Putamen (tissue), 1 donor: Measurements from ENCODE around the gene APCDD1L.
A peak's percentile ranks its signal among the peaks of the same experiment; 100 is the strongest.
"Not testable (repeated sequence)": the region's sequence is repeated elsewhere in the genome, so short reads cannot be mapped to it uniquely, and the experiment has no call there.

Experiments
- DNase-seq: peaks from one replicate; pipeline ENCODE4 v3.0.0-alpha.2; 2016; ENCODE audit warnings: low spot score

The APCDD1L gene

DNA sequence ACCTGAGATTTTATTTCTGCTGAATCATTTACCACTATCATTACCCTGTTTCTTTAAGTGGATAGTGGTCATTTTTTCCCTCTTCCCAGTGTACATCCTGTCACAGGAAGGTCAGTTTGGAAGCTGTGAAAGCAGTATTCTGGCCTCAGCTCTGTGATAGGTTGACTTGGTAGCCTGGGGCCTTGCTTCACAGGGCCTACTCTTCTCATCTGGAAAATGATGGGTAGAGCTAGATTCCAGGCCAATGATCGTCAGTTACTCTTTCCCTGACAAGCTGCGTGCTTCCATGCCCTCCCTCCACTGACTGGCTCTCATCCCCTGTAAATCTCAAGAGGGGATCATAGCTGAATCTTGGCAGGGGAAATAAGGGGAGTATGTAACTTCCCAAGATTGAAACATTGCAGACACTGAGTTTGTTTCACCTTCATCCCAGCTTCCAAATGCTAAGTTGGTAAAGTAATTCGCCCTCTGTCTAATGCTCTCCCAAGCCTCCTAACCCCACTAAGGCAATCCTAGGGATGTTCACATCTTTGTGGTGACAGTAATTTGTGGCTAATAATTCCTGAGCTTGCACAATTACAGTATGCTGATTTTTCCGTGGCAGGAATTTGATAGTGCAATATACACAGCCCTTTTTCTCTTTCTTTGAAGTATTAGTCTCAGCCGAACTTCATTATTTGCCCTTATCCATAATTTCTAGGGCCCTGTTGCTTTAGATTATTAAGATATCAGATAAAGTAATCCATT is 75.0 kb downstream of the APCDD1L start:
- DNase-seq = no peak

DNA sequence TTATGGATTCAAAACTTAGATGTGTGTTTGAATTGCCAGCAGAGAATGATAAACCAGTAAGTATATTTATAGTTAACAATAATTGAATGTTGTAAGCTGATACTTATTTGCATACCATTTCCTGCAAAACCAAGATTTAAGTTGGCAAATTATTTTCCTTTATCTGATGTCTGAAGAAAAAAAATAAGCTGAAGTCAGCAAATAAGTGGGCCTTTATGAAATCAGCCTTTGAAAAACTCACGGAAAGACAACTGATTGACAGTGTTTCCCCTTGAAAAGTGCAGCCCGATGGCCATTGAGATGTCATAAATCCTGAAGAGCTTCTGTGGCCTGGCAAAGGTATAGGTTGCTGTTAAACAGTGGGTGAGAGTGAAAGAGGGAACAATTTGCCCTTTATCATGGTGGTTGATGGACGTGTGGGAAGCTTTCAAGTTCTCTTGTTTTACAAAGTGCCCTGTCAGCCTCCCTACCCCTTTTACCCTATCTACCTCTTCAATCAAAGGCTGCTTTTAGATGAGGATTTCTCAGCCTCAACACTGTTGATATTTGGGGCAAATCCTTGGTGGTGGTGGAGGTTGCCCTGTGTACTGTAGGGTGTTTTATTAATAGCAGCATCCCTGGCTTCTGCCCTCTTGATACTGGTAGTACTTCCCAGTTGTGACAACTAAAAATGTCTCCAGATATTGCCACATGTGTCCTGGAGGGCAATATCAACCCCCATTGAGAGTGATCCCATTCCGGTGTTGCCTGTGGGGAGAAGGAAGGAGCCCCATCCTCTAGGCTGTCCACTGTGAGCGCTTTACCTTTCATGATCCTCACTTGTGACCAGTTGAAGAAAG is 76.0 kb downstream of the APCDD1L start:
- DNase-seq = no peak

DNA sequence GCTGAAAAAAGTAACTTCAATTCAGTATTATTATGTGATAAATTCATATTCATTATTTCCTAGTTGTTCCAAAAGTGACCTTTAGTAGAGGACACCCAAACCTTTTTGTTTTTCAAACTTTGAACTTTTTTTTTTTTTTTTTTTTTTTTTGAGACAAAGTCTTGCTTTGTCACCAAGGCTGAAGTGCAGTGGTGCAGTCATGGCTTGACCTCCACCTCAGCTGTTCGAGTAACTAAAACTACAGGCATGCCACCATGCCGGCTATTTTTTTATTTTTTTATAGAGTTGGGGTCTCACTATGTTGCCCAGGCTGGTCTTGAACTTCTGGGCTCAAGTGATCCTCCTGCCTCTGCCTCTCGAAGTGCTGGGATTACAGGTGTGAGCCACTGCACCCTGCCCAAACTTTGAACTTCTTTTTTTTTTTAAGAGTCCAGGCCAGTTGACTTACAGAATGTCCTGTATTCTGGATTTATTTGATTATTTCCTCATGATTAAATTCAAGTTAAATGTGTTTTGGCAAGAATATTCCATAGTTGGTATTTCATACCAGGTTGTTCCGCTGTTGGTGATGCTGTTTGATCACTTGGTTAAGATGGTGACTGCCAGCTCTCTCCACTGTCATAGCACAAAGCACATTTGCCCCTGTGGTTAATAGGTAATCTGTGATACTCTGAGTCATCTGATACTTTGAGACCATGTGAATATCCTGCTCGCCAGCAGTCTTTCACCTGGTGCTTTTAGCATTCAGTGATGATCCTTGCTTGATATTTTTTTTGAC is 78.1 kb downstream of the APCDD1L start:
- DNase-seq = no peak

DNA sequence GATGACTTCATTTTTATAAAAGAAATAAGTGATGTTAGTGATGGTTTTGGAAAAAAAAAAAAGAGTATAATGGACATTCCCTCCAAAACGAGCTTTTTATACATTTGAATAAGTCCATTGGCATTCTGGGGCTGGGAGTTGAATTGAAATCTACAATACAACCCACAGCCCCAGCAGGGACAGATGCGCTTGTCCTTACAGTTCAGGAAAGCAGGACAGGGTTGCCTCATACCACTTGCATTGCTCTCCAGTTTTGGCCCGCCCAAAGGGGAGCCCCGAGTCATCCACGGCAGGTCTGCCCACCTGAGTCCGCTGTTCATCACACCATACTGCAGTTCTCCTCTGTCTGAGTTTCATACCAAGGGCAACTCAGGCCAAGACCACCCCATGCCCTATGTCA is 80.0 kb downstream of the APCDD1L start:
- DNase-seq = no peak

DNA sequence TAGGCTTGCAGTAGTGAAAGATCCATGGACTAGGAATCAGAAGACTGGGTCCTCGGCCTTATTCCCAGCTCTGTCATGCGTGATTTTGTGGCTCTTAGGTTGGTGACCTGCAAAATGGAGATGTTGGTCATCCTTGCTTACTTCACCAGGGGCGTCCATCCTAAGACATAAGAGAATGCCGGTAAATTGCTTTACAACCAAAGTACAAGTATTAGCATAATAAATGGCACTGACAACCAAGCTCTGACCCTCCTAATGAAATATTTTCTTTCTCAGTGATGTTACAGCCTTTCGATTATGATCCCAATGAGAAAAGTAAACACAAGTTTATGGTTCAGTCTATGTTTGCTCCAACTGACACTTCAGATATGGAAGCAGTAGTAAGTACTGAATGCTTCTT is 80.9 kb downstream of the APCDD1L start:
- no peak for DNase-seq

DNA sequence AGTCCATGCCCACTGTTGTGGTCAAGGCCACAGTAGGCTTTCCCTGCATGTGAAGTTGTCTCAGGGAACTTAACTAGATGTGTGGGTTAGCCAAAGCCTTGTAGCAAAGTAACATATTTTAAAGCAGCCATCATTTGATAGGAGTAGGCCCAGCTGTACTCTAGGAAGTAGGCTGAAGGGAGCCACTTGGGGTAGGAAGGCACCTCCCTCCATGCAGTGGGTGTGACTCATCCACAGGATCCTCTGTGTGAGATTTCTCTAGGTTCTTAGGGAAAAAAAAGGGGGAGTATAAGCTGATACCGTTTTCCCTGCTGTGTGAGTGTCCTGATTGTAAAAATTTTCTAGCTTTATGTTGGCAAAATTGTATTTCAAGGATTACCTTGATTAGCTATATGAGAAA is 81.4 kb downstream of the APCDD1L start:
- peak; percentile 41 for DNase-seq

DNA sequence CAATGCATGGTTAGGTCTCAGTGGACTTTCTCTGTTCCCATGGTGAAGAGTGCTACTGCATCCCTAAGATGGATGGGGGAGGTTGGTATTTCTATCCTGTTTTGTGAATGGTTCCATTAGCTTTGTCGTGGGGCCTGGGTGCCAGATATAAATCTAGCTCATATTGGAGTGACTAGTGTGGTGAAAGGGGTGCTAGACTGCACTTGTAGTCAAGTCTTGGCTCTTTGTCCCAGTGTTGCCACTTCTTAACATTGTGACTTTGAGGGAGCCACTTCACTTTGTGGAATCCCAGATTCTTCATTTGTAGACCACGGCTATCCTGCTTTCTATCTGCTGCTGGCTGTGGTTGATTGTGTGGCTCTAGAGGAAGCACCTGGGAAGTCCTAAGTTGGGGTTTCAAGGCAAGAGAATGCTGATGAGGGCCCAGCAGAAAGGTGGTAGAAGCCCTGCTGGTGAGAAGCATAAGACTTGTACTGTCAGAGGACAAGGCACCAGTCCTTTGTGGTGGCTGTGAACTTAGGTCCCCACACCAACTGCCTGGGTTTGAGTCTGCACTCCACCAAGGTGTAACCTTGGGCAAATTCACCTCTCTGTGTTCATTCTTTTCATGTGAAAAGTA is 82.1 kb downstream of the APCDD1L start:
- no peak for DNase-seq

DNA sequence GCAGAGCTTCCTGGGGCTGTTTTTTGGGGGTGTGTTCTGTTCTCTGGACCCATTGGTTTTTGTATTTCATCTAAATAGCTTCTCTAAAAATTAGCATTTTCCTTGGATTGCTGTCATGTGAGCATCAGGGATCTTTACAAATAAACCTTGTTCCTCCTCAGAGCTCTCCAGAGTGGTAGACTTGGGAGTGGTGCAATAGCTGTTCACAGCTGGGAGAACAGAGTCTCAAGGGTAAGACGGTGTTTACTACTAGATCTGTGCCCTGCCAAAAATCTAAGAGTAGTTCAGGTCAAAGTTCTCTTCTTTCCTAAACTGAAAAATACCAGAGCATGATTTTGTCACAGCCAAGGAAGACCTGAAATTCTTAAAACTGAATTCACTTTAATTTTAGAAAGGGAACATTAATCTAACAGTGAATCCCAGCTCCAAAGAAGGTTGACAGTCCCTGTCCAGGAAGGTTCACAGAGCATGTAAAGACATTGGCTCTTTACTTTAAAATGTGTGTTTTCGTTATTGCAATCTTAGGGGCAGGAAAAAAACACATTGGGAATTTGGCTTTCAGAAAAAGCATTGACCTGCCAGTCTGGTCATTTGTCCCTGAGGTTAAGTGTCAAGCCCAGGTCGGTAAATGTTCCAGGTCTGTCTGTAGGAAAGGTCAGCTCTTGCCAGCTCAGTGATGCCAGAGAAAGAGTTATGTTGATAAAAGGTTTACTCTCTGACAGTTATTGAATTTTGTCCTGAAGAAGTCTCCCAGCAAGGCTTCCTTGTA is 82.8 kb downstream of the APCDD1L start:
- DNase-seq = no peak

DNA sequence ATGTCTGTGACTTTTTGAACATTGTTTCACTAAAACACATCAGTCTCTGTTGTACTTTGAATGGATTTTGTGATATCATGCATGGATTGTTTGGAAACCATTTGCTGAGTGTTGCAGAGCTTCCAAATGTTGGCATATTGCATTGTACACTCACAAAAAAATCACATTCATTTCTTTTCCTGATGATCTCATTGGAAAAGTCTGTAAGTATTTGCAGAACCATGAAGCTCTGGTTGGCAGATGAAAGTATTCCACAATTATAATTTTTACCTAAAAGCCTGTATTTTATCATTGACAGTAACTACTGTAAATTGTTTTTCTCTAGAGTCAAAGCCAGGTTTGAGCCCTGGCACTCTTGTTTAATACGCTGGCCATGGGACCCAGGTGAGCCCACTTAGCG is 84.1 kb downstream of the APCDD1L start:
- DNase-seq = no peak

DNA sequence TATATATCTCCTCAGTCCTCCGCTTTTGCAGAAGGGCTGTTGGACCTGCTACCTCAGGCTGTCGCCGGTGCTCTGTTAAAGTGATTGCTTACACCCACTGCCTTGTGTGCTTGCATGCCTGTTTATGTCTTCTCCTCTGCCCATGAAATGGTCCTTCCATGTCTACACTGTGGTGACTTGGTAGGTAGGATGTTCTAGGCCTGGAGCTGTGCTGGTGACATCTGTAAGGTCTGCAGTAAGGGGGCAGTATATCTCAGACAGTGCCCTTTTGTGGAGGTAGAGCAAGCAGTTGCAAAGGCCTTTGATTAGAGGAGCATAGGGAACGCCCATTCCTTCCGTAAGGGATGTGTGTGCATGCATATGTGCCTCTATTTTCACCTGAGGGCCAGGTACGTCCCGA is 85.9 kb downstream of the APCDD1L start:
- no peak for DNase-seq

DNA sequence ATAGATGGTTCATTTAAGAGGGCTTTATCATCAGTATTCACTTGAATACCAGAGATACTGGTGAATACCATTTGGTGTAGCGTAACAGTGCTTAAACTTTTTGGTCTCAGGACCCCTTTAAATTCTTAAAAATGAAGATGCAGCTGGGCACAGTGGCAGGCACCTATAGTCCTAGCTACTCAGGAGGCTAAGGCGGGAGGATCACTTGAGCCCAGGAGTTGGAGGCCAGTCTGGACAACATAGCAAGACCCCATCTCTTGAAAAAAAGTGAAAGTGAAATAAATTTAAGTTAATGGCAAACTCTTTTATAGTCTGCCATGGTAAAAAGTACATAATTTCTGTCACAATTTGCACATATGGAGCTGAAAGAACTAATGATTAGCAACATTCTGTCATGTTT is 86.8 kb downstream of the APCDD1L start:
- no peak for DNase-seq

DNA sequence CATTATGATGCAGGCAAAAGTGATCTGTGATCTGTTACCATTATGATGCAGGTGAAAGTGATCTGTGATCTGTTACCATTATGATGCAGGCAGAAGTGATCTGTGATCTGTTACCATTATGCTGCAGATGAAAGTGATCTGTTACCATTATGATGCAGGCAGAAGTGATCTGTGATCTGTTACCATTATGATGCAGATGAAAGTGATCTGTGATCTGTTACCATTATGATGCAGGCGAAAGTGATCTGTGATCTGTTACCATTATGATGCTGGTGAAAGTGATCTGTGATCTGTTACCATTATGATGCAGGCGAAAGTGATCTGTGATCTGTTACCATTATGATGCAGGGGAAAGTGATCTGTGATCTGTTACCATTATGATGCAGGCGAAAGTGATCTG is 87.6 kb downstream of the APCDD1L start:
- DNase-seq = not testable (repeated sequence)

DNA sequence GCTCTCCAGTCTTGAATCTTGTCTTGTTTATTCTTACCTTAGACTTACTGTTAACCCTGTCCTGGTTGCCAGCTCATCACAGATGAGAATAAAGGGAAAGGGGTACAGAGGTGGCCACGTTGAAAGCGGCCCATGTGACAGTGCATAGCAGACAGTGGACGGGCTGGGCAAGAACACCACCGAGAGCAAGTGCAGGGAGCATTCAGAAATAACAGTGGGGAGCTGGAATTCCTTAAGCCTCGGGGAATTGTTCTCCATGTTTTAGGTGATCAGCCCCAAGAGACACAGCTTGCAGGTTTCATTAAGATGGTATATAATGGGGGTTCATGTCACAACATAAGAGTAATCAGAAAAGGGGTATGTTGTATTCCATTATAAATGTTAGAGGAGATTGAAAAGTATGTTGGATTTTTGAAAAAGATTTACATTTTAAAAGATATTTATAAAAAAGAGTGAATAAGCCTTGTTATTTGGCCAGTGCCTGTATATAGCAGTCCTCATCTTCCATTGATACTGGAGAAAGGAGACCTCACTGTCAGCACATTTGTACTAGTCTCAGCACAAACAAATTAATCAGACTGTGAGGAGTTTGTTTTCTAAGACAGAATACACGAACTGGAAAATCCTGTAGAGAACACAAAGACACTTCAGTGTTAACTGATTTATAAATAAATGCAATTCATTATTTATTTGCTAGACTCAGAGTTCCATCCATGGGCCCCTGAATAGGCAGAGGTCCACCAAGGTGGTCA is 90.8 kb downstream of the APCDD1L start:
- no peak for DNase-seq

DNA sequence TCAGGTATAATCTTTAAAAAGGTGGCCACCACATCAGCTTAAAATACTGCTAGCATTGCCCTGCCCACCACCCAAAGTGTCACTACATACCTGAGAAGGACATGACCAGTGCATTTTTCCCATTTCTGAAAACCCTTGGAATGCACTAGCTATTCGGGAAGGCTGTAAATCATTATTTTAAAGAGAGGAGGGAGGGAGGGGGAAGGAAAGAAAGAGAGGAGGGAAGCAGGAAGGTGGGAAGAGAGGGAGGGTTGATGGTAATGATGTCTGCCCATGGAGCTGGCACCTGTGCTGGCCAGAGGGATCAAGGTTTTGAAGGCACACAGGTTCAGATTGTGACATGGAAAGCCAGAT is 93.7 kb downstream of the APCDD1L start:
- no peak for DNase-seq

DNA sequence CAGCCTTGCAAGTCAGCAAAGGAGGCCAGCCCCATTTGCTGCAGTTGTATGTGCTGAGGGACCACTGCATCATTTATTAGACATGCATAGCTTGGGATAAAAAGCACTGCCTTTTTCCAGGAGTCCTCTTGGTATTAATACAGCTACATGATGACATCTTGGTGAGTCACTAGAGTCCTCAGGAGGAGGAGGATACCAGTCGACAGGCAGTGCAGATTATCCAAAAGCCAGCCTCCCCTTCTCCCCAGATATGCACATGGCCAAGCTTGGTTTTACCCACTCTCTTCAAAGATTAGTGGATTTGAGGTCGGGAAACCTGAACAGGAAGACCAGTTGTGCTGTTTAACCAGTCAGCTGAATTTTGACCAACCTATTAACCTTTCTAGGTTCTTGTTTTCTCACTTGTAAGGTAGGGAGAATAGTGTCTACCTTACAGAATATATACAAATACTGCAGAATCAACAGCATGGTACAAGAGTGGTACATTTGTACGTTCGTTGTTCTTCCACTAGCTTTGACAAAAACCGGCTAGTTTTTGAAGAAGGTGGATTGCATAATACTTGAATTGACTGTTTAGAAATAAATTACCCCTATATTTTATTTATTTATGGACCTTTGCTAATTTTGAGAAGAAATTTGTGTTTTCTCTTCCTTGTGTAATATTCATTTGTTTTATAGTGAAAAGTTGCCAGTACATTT is 94.3 kb downstream of the APCDD1L start:
- DNase-seq = no peak

DNA sequence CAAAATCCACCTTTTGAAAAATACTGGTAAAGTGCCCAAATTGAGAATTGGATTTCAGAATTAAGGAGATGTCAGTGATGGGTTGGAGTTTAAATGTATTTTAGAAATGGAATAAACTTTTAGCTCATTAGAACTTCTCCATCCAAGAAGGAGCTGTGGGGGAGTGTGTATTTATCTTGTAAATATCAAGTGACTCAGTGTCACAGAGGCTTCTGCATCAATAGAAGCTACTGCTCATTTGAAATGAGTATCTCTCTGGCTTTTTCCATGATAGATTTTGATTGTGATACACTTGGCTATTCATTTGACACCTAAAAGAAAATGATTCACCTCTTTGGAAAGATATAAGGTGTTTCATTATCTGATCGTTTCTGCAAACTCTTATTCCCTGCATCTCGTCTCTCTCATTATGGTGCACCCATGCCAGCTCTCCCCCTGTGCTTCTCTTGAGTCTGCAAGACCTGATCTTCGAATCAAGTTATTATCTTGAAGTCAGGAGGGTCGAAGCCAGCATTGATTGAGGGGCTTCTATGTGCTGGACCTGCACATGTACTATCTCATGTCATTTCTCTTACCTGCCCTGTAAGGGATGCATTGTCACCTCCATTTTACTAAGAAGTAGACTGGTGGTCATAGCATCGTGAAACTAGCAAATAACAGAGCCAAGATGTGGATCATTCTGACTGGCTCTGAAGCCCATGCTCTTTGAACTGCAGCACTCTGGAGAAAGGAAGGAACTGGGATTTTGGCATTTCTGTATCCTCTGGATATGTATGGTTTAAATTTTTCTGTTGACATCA is 96.0 kb downstream of the APCDD1L start:
- DNase-seq = no peak

DNA sequence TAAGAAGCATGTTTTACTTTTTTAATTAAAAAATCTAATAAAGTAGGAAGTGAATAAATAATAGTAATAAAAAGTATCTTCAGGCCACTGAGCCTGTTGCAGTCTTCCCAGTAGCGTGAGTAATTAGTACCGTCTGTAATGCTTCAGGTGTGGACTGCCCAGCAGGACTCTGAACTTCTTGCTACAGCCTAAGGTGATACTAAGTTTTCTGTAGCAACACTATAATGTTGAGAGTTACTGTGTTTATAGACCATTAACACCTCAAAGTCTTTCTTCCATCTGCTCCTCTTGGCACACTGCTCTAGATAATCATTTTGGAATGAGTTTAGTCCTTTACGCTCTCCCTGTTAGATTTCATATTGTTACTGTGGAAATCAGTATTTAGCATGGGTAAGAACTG is 97.8 kb downstream of the APCDD1L start:
- no peak for DNase-seq

DNA sequence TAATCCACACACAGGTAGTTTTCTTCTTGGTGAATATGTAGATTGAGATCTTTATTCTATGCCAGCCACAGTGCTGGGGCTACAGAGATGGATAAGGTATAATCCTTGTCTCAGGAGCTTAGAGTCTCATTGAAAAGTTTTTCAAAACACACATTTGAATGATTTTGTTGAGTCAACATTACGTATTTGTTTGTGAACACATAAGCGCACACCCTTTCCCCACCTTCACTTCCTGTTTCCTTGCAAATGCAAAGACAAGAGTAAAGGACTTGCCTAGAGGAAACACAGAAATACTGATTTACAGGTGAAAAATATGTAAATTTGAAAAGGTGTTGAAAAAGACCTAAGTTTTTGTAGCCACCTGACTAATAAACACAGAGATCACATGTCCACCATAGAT is 98.4 kb downstream of the APCDD1L start:
- DNase-seq = no peak

DNA sequence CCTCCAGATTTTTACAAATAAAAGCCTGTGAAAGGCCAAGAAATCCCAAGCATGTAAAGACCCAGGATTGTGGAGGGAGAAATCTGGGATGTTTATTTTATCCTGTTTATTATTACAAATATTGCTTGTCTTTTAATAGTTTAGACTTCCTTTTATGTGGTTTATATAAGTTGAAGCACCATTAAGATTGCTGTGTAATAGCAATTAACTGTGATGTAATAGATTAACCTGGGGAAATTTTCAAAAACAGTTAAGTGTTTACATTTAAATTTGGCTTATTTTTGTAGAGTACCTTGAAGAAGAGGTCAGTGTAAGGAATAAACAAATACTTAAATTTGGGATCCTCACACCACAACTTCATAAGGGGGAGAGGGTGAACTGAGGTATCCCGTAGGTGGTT is 99.1 kb downstream of the APCDD1L start:
- no peak for DNase-seq
